Panc1 (cell line): ENCODE measurements around the gene ETV7. TPM values are rescaled to one million over a fixed set of nuclear protein-coding genes. Genes with fewer than 3 reads are reported as not detected.

Experiments
- ATAC-seq: fragments of 200-7000 bp; cut with Tn5 transposase; 2 replicates; pipeline ENCODE4 v1.9.1; 2020; ENCODE audit warnings: mild to moderate bottlenecking, moderate library complexity
- BruUV-seq: library from RNA; stranded (reverse); fragments of 400-500 nt; replicated peaks from 2 replicates; lab custom pipeline; 2021; lab: Mats Ljungman, UMichigan
- CTCF ChIA-PET: fragments of 300-600 bp; sonication (Branson Sonifier 250); formaldehyde crosslinking; loops from one replicate; lab custom pipeline; 2022; ENCODE audit warnings: antibody characterized with exemption; lab: Charles Lee
- POLR2A ChIA-PET: fragments of 300-600 bp; sonication (Branson Sonifier 250); formaldehyde crosslinking; loops from one replicate; lab custom pipeline; 2022; ENCODE audit warnings: antibody characterized with exemption; lab: Charles Lee
- DNase-seq: peaks from one replicate; pipeline ENCODE4 v3.0.0-alpha.2; 2010; ENCODE audit warnings: low read depth, low spot score
- H3K27ac ChIP-seq: 2 replicates; pipeline ENCODE4 v1.5.1; 2011; ENCODE audit warnings: mild to moderate bottlenecking, low read length, inconsistent platforms
- H3K27me3 ChIP-seq: fragments of 200-500 bp; sonication (Bioruptor generic); 2 replicates; pipeline ENCODE4 v1.6.0; 2014; ENCODE audit warnings: low read length, inconsistent platforms; ENCODE audit not compliant: control insufficient read depth, insufficient read depth
- H3K36me3 ChIP-seq: fragments of 200-500 bp; sonication (Bioruptor generic); 2 replicates; pipeline ENCODE4 v1.5.1; 2014; ENCODE audit warnings: inconsistent platforms, mild to moderate bottlenecking, low read length, moderate library complexity; ENCODE audit not compliant: control insufficient read depth, insufficient read depth
- H3K4me1 ChIP-seq: 2 replicates; pipeline ENCODE4 v1.5.1; 2011; ENCODE audit warnings: inconsistent platforms, mild to moderate bottlenecking, low read length, moderate library complexity; ENCODE audit not compliant: control insufficient read depth, insufficient read depth
- H3K4me3 ChIP-seq, 2 experiments: 2 replicates each; pipeline ENCODE4 v1.5.1; 2011 to 2012; ENCODE audit warnings: low read depth in 2 of 2, low read length in 2 of 2, mild to moderate bottlenecking in 2 of 2, inconsistent platforms in 1 of 2, moderate library complexity in 1 of 2
- H3K9me3 ChIP-seq: fragments of 200-500 bp; sonication (Bioruptor generic); 2 replicates; pipeline ENCODE4 v1.5.1; 2014; ENCODE audit warnings: low read depth, mild to moderate bottlenecking, inconsistent platforms, low read length, moderate library complexity; ENCODE audit not compliant: control insufficient read depth, insufficient read depth
- POLR2AphosphoS5 ChIP-seq: IDR thresholded peaks from 2 replicates; pipeline ENCODE4 v1.6.1; 2012; ENCODE audit warnings: mild to moderate bottlenecking, low read depth, low read length, moderate library complexity
- REST ChIP-seq, 2 experiments: IDR thresholded peaks; 2 replicates each; pipeline ENCODE4 v1.6.1; 2011 to 2012; ENCODE audit warnings: low read depth in 2 of 2, control low read depth in 1 of 2, low read length in 1 of 2, mild to moderate bottlenecking in 1 of 2, moderate library complexity in 1 of 2; ENCODE audit not compliant: insufficient read depth in 1 of 2
- SIN3A ChIP-seq: IDR thresholded peaks from 2 replicates; pipeline ENCODE4 v1.6.1; 2012; ENCODE audit warnings: low read depth, mild to moderate bottlenecking, low read length, moderate library complexity, borderline replicate concordance; ENCODE audit not compliant: insufficient read depth
- TCF7L2 ChIP-seq: IDR thresholded peaks from 2 replicates; pipeline ENCODE4 v1.6.1; 2011; ENCODE audit warnings: mild to moderate bottlenecking, low read depth, low read length, inconsistent platforms
- in situ Hi-C: cut with HindIII; loops from 2 replicates; pipeline ENCODE4 v1.10.0; 2016; ENCODE audit warnings: low sequenced_read_pairs, low pct_unique_long_range_greater_than_20kb
- intact Hi-C: fragments of 100-400 bp; cut with micrococcal nuclease; formaldehyde crosslinking; loops from one replicate; pipeline ENCODE4 v1.10.0; 2022; ENCODE audit not compliant: unreplicated experiment
- total RNA-seq: library from RNA; stranded (reverse); gene quantifications from one replicate; pipeline ENCODE4 v1.2.1, GENCODE V29; 2021; ENCODE audit not compliant: unreplicated experiment
- TF ChIP-seq, protein P1 (sequence below): fragments of 450-650 bp; IDR thresholded peaks from 2 replicates; pipeline ENCODE4 v1.5.1; 2017; ENCODE audit warnings: mild to moderate bottlenecking

Gene ETV7
- total RNA-seq, 1 experiment from 2014 or later: 2.0 TPM

DNA sequence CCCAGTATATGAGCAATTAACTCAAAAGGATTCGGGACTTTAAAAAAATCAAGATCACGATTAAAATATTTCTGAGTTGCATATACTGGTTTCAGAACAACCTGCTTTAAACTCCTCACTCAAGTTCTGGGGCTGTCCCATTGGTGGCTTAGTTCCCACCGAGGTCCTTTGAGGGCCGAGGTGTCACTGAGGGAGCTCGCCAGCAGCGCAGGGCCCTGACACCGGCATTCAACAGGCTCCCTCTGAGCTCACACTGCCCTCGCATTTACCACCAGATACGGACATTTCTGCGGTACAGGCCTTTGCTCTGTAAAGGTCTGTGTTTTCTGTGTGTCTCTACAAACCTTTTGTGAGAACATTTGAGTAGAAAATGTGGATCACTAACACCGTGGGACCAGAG, 26.4 kb downstream of the ETV7 start:
- POLR2A ChIA-PET: no interaction called here

GRCh38 chr6:36360241-36361054, 27.0 kb downstream of the ETV7 start:
- Histone ChIP-seq H3K9me3 (no peaks in the 10 kb centered on the region), H3K4me3 (no peak overlapping the region; a peak in 1 of 4 replicates), H3K4me1 (0 out of 2 replicates have a peak, but pooled peaks cover 4% of the 10 kb centered on the region), H3K27me3 (no peaks in the 10 kb centered on the region), H3K36me3 (no peaks in the 10 kb centered on the region), H3K27ac (no peak overlapping the region)
- in situ Hi-C loops (no loop called here), intact Hi-C loops (loop anchor here (1.0 to 5.0 kb wide), 2 partner anchors 58 to 333 kb away; partner anchors contain the start of gene MAPK14)
- ChIA-PET POLR2A (no interaction called here), CTCF (interaction anchor here (0.5 to 1.7 kb wide), 6 partner anchors 19 to 239 kb away, joined by 3 to 6 read pairs (median 4); no protein-coding TSS in a partner anchor)
- ATAC-seq (peak; percentile 94), DNase-seq (peak; percentile 27)
- no TSS peak for BruUV-seq
- TF ChIP-seq, protein P1, sequence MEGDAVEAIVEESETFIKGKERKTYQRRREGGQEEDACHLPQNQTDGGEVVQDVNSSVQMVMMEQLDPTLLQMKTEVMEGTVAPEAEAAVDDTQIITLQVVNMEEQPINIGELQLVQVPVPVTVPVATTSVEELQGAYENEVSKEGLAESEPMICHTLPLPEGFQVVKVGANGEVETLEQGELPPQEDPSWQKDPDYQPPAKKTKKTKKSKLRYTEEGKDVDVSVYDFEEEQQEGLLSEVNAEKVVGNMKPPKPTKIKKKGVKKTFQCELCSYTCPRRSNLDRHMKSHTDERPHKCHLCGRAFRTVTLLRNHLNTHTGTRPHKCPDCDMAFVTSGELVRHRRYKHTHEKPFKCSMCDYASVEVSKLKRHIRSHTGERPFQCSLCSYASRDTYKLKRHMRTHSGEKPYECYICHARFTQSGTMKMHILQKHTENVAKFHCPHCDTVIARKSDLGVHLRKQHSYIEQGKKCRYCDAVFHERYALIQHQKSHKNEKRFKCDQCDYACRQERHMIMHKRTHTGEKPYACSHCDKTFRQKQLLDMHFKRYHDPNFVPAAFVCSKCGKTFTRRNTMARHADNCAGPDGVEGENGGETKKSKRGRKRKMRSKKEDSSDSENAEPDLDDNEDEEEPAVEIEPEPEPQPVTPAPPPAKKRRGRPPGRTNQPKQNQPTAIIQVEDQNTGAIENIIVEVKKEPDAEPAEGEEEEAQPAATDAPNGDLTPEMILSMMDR: peak; percentile 88
- TF ChIP-seq POLR2AphosphoS5: no peak
- no peak for TF ChIP-seq SIN3A
- no peak for TF ChIP-seq TCF7L2

More for the DNA sequence above, 26.4 kb downstream of the ETV7 start:
- H3K4me3 ChIP-seq: no peak overlapping the region
- in situ Hi-C loops: no loop called here
- no peak for TF ChIP-seq REST (IDR thresholded peaks at IDR 0.05; ENCODE audit: insufficient read depth in 1 of 2, low read depth in 2 of 2, low read length in 1 of 2)
- no peak for TF ChIP-seq POLR2AphosphoS5
- TF ChIP-seq SIN3A: no peak
- TF ChIP-seq, protein P1: no peak
- no peak for TF ChIP-seq TCF7L2
- no TSS peak for BruUV-seq
- intact Hi-C loops: loop anchor here (5.0 kb wide), 1 partner anchor 334 kb away; the partner anchor contains the start of gene MAPK14
- H3K9me3 ChIP-seq: no peaks in the 10 kb centered on the region
- no peak overlapping the region for H3K27ac ChIP-seq
- DNase-seq: no peak
- H3K36me3 ChIP-seq: no peaks in the 10 kb centered on the region
- 0 out of 2 replicates have a peak, but pooled peaks cover 4% of the 10 kb centered on the region for H3K4me1 ChIP-seq
- ATAC-seq: no peak
- CTCF ChIA-PET: interaction anchor here (0.5 to 1.7 kb wide), 3 partner anchors 26 to 75 kb away, joined by 3 to 6 read pairs (median 6); no protein-coding TSS in a partner anchor
- no peaks in the 10 kb centered on the region for H3K27me3 ChIP-seq
